ENCODE measurements around the gene PAF1. TPM values are rescaled to one million over a fixed set of nuclear protein-coding genes. Genes with fewer than 3 reads are reported as not detected.

The PAF1 gene
- total RNA-seq, 1 donor = 45.4 TPM

- no peak for TF ChIP-seq CTCF (IDR thresholded peaks at IDR 0.05; ENCODE audit: insufficient read depth, low read length)
- peak; percentile 46 for DNase-seq (ENCODE audit: low read depth)
- no peak overlapping the region for H3K4me3 ChIP-seq (ENCODE audit: low read depth, low read length)
These were observed 18.0 kb downstream of the PAF1 start for GRCh38 chr19:39372941-39373340.

- peak; percentile 99 for DNase-seq (ENCODE audit: low read depth)
- peak; percentile 11 for TF ChIP-seq CTCF (IDR thresholded peaks at IDR 0.05; ENCODE audit: insufficient read depth, low read length)
- H3K4me3 ChIP-seq (ENCODE audit: low read depth, low read length) = no peak overlapping the region
These were observed 18.7 kb downstream of the PAF1 start for GRCh38 chr19:39372047-39372802.

GRCh38 chr19:39370735-39371134 is 20.2 kb downstream of the PAF1 start:
- DNase-seq (ENCODE audit: low read depth) = no peak
- TF ChIP-seq CTCF (IDR thresholded peaks at IDR 0.05; ENCODE audit: insufficient read depth, low read length) = no peak
- H3K4me3 ChIP-seq (ENCODE audit: low read depth, low read length) = no peak overlapping the region

- no peak for TF ChIP-seq CTCF (IDR thresholded peaks at IDR 0.05; ENCODE audit: insufficient read depth, low read length)
- no peak for DNase-seq (ENCODE audit: low read depth)
These were observed 21.7 kb downstream of the PAF1 start for GRCh38 chr19:39369200-39369599.

GRCh38 chr19:39365531-39365930 is 25.4 kb downstream of the PAF1 start:
- DNase-seq (ENCODE audit: low read depth) = no peak
- TF ChIP-seq CTCF (IDR thresholded peaks at IDR 0.05; ENCODE audit: insufficient read depth, low read length) = no peak
- no peak overlapping the region for H3K4me3 ChIP-seq (ENCODE audit: low read depth, low read length)

More at GRCh38 chr19:39369200-39369599, 21.7 kb downstream of the PAF1 start:
- no peak overlapping the region for H3K4me3 ChIP-seq (ENCODE audit: low read depth, low read length)

- DNase-seq (ENCODE audit: low read depth) = peak; percentile 78
- no peak overlapping the region for H3K4me3 ChIP-seq (ENCODE audit: low read depth, low read length)
- no peak for TF ChIP-seq CTCF (IDR thresholded peaks at IDR 0.05; ENCODE audit: insufficient read depth, low read length)
These were observed 26.9 kb downstream of the PAF1 start for GRCh38 chr19:39363901-39364457.
